Ovary (tissue), 9 donors: ENCODE data around the gene SUMF2. TPM values are rescaled to one million over a fixed set of nuclear protein-coding genes. Genes with fewer than 3 reads are reported as not detected.

Experiments
- DNase-seq, 5 donors: peaks; one replicate each; pipeline ENCODE4 v3.0.0-alpha.2; 2019 to 2020
- H3K27ac ChIP-seq, 2 donors: fragments of 200-600 bp; one replicate each; pipeline versions ENCODE4 v1.5.1 to v1.8.0; 2019 to 2022
- H3K27me3 ChIP-seq: fragments of 200-600 bp; one replicate; pipeline ENCODE4 v1.8.0; 2022
- H3K36me3 ChIP-seq: fragments of 200-600 bp; sonication (generic); one replicate; pipeline ENCODE4 v1.5.1; 2019
- H3K4me1 ChIP-seq: one replicate; pipeline ENCODE4 v1.8.1; 2013; ENCODE audit warnings: mild to moderate bottlenecking, moderate library complexity; ENCODE audit not compliant: insufficient read depth
- H3K4me3 ChIP-seq: fragments of 200-600 bp; sonication (generic); one replicate; pipeline ENCODE4 v1.5.1; 2017
- H3K9me3 ChIP-seq, 2 donors: fragments of 200-600 bp in 1 of 2; sonication (generic) in 1 of 2; one replicate each; pipeline versions ENCODE4 v1.5.1 to v1.8.1; 2013 to 2019; ENCODE audit warnings: mild to moderate bottlenecking in 1 of 2, moderate library complexity in 1 of 2
- EP300 ChIP-seq: sonication (generic); formaldehyde crosslinking; IDR thresholded peaks from one replicate; pipeline ENCODE4 v1.6.1; 2017; ENCODE audit warnings: antibody characterized with exemption
- POLR2A ChIP-seq: fragments of 450-650 bp; IDR thresholded peaks from one replicate; pipeline ENCODE4 v1.6.1; 2017; ENCODE audit warnings: antibody characterized with exemption, mild to moderate bottlenecking, moderate library complexity
- WGBS, 3 donors: extraction: QIAGEN DNeasy Blood & Tissue Kit in 1 of 3; methylation state at CpG; one replicate each; pipeline versions ENCODE4 v1.1.5 to v1.1.7; 2013 to 2017; 5-methylcytosine and 5-hydroxymethylcytosine counted together
- intact Hi-C, 4 donors: fragments of 100-400 bp; cut with DNase I; formaldehyde crosslinking; loops; one replicate each; pipeline versions ENCODE4 v1.11.0 to v1.15.1; 2022 to 2023
- polyA plus RNA-seq, 2 donors: library from polyadenylated mRNA; stranded (reverse); fragments of 200-250 nt in 1 of 2; fragments of 350-450 nt in 1 of 2; fragmentation: Illumina TruSeq in 1 of 2; extraction: RNeasy Lipid Tissue Mini Kit (QIAGEN cat#74804) in 1 of 2; gene quantifications; one replicate each; pipeline ENCODE4 v1.2.3, GENCODE V29; 2013 to 2014
- total RNA-seq, 7 donors: library from RNA; depleted of rRNA in 2 of 7; stranded (reverse); fragments of >200 nt in 2 of 7; fragmentation: NEBNext Ultra II Directional in 3 of 7; extraction: Animal tissue kit (Norgen Biotek cat#: 25700) in 3 of 7; gene quantifications; one replicate each; pipeline versions ENCODE4 v1.1.0 to v1.2.4, GENCODE V29; 2016 to 2023
- TF ChIP-seq, protein P1 (sequence below), 3 donors: fragments of 450-650 bp in 2 of 3; fragments of 200-600 bp in 1 of 3; IDR thresholded peaks; one replicate each; pipeline versions ENCODE4 v1.5.1 to v1.8.0; 2016 to 2022; ENCODE audit warnings: antibody characterized with exemption in 3 of 3, mild to moderate bottlenecking in 1 of 3
- donor health status: DM: no; HTN: no; CAD: no; lungs with moderate emphysema.
- donor health status: DM: no; HTN: no; CAD: no.
- donor health status: Bipolar disorder and iron deficiency.
- donor health status: DM: yes; HTN: yes; CAD: no.
- donor health status: DM: no; HTN: no; CAD: no.
- donor health status: DM: yes; HTN: yes; CAD: no.

The SUMF2 gene
- total and polyA plus RNA-seq, 9 donors: 56.3 to 167 (median 105) TPM

DNA sequence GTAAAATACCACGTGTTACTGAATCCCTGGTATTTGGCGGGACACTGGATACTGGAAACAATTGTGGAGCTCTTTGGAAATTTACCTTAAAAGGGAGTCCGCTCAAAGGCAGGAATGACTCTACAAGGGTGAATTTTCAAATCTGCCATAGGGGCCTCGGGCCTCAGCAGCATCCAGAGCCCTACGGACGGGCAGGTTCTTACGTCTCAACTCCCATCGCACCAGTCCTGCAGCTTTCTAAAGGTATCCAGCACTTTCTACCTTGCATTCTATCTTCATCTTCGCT is 13.1 kb upstream of the SUMF2 start:
- peaks cover 19% of the 10 kb centered on the region for H3K4me1 ChIP-seq
- TF ChIP-seq POLR2A (no peak), EP300 (no peak)
- TF ChIP-seq, protein P1, sequence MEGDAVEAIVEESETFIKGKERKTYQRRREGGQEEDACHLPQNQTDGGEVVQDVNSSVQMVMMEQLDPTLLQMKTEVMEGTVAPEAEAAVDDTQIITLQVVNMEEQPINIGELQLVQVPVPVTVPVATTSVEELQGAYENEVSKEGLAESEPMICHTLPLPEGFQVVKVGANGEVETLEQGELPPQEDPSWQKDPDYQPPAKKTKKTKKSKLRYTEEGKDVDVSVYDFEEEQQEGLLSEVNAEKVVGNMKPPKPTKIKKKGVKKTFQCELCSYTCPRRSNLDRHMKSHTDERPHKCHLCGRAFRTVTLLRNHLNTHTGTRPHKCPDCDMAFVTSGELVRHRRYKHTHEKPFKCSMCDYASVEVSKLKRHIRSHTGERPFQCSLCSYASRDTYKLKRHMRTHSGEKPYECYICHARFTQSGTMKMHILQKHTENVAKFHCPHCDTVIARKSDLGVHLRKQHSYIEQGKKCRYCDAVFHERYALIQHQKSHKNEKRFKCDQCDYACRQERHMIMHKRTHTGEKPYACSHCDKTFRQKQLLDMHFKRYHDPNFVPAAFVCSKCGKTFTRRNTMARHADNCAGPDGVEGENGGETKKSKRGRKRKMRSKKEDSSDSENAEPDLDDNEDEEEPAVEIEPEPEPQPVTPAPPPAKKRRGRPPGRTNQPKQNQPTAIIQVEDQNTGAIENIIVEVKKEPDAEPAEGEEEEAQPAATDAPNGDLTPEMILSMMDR (IDR thresholded peaks at IDR 0.05): no peak
- peak overlapping the region; percentile 93 for H3K4me3 ChIP-seq
- peak overlapping the region; percentile 33 to 88 for H3K27ac ChIP-seq
- WGBS, 3 donors: 0 to 1% (median 0%) methylated on average over 9 of the region's 9 CpGs
- no peaks in the 10 kb centered on the region for H3K27me3 ChIP-seq
- intact Hi-C loops: no loop called here
- no peaks in the 10 kb centered on the region for H3K36me3 ChIP-seq
- DNase-seq: no peak
- H3K9me3 ChIP-seq: no peaks in the 10 kb centered on the region

- 0 to 1% (median 1%) methylated on average over 34 to 97 of the region's 97 CpGs for WGBS, 3 donors
- peaks cover 16% of the 10 kb centered on the region for H3K4me1 ChIP-seq
- H3K4me3 ChIP-seq: peak within 1 kb of the TSS; percentile 93
These were observed 12.5 kb upstream of the SUMF2 start, which contains the start of the genes CCT6A and PSPH for GRCh38 chr7:56051339-56052191. TSS of gene CCT6A (plus strand) at chr7:56051765. CDS start at chr7:56051849, 84 bp downstream. TSS of gene PSPH (minus strand) at chr7:56051444. CDS start at chr7:56021212, 30,232 bp downstream.

DNA sequence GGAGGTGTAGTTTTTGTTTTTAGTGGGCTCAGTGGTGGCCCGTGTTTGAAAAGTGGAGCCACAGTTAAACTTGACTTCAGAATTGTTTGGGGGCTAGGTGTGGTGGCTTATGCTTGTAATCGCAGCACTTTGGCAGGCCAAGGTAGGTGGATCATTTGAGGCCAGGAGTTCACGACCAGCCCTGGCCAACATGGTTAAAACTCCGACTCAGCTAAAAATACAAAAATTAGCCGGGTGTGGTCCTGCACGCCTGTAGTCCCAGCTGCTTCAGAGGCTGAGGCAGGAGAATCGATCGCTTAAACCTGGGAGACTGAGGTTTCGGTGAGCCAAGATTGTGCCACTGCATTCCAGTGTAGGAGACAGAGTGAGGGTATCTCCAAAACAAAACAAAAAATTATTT is 10.7 kb upstream of the SUMF2 start:
- no peaks in the 10 kb centered on the region for H3K27me3 ChIP-seq
- 81 to 84% (median 83%) methylated on average over 9 of the region's 9 CpGs for WGBS, 3 donors
- TF ChIP-seq, protein P1 (IDR thresholded peaks at IDR 0.05): no peak
- no peak for TF ChIP-seq EP300
- TF ChIP-seq POLR2A: no peak
- no peaks in the 10 kb centered on the region for H3K9me3 ChIP-seq
- H3K4me1 ChIP-seq: peaks cover 12% of the 10 kb centered on the region
- intact Hi-C loops: no loop called here
- no peak overlapping the region for H3K4me3 ChIP-seq
- no peak for DNase-seq
- H3K36me3 ChIP-seq: no peaks in the 10 kb centered on the region
- no peak overlapping the region for H3K27ac ChIP-seq

More at GRCh38 chr7:56051339-56052191, 12.5 kb upstream of the SUMF2 start, which contains the start of the genes CCT6A and PSPH:
- intact Hi-C loops: no loop called here
- Histone ChIP-seq H3K36me3 (no peaks in the 10 kb centered on the region), H3K27ac (peak within 1 kb of the TSS; percentile 33 to 88), H3K27me3 (no peaks in the 10 kb centered on the region), H3K9me3 (no peaks in the 10 kb centered on the region)
- TF ChIP-seq POLR2A: peak; percentile 88
- peak; percentile 66 for TF ChIP-seq EP300
- TF ChIP-seq, protein P1 (IDR thresholded peaks at IDR 0.05): no peak
- peak; percentile 96 to 98 (median 97) for DNase-seq

GRCh38 chr7:56053993-56054392 is 10.1 kb upstream of the SUMF2 start:
- Histone ChIP-seq H3K4me1 (peaks cover 12% of the 10 kb centered on the region), H3K27ac (no peak overlapping the region), H3K27me3 (no peaks in the 10 kb centered on the region), H3K9me3 (no peaks in the 10 kb centered on the region), H3K4me3 (no peak overlapping the region), H3K36me3 (no peaks in the 10 kb centered on the region)
- intact Hi-C loops: no loop called here
- no peak for DNase-seq
- TF ChIP-seq, protein P1 (IDR thresholded peaks at IDR 0.05): no peak
- TF ChIP-seq POLR2A: no peak
- TF ChIP-seq EP300: no peak
- WGBS, 3 donors: 70 to 84% (median 76%) methylated on average over 2 of the region's 2 CpGs
